HPDE6-E6E7 (cell line): Measurements from ENCODE around the gene CCDC152.
"Not testable (repeated sequence)": the region's sequence is repeated elsewhere in the genome, so short reads cannot be mapped to it uniquely, and the experiment has no call there.

ENCODE experiments used
- DNase-seq: peaks from one replicate; pipeline ENCODE4 v3.0.0; 2011; ENCODE audit warnings: missing footprints; ENCODE audit errors: extremely low spot score

Gene CCDC152

GRCh38 chr5:42756606-42757601 is at the start of gene CCDC152:
Gene CCDC152, plus strand, starts transcription at chr5:42756818. Its CDS starts 2,304 bp downstream, at chr5:42759122.
- DNase-seq = no peak

GRCh38 chr5:42715785-42716184 is 40.8 kb upstream of the CCDC152 start:
- DNase-seq = no peak

GRCh38 chr5:42718591-42718990 is 38.0 kb upstream of the CCDC152 start:
- no peak for DNase-seq

GRCh38 chr5:42719034-42719433 is 37.6 kb upstream of the CCDC152 start:
- DNase-seq = no peak

- DNase-seq = no peak
Measured at GRCh38 chr5:42720251-42720650, 36.4 kb upstream of the CCDC152 start.

- DNase-seq = no peak
Measured at GRCh38 chr5:42721484-42721883, 35.1 kb upstream of the CCDC152 start.

GRCh38 chr5:42734531-42735058 is 22.0 kb upstream of the CCDC152 start:
- DNase-seq = not testable (repeated sequence)

GRCh38 chr5:42740920-42741319 is 15.7 kb upstream of the CCDC152 start:
- DNase-seq = no peak

- no peak for DNase-seq
Measured at GRCh38 chr5:42745426-42745825, 11.2 kb upstream of the CCDC152 start.

GRCh38 chr5:42745856-42746255 is 10.8 kb upstream of the CCDC152 start:
- DNase-seq = no peak

GRCh38 chr5:42749020-42749419 is 7.6 kb upstream of the CCDC152 start:
- DNase-seq = no peak

- DNase-seq = no peak
Measured at GRCh38 chr5:42750507-42750906, 6.1 kb upstream of the CCDC152 start.

GRCh38 chr5:42751044-42751443 is 5.6 kb upstream of the CCDC152 start:
- no peak for DNase-seq

- DNase-seq = no peak
Measured at GRCh38 chr5:42753099-42753498, 3.5 kb upstream of the CCDC152 start.

- no peak for DNase-seq
Measured at GRCh38 chr5:42759456-42759855, 2.8 kb downstream of the CCDC152 start.

GRCh38 chr5:42760426-42760825 is 3.8 kb downstream of the CCDC152 start:
- no peak for DNase-seq

- no peak for DNase-seq
Measured at GRCh38 chr5:42761791-42762190, 5.2 kb downstream of the CCDC152 start.

GRCh38 chr5:42767491-42768105 is 11.0 kb downstream of the CCDC152 start:
- DNase-seq = peak; percentile 5

- DNase-seq = no peak
Measured at GRCh38 chr5:42768106-42768504, 11.5 kb downstream of the CCDC152 start.

- DNase-seq = no peak
Measured at GRCh38 chr5:42770003-42770402, 13.4 kb downstream of the CCDC152 start.

- no peak for DNase-seq
Measured at GRCh38 chr5:42772265-42772993, 15.8 kb downstream of the CCDC152 start.

GRCh38 chr5:42779083-42779482 is 22.5 kb downstream of the CCDC152 start:
- DNase-seq = no peak
